CD4-positive, alpha-beta T cell treated with Interleukin-2 at 100 ng/mL for 4 hours (primary cell): Measurements from ENCODE around the gene PHB1.

Experiments used
- DNase-seq: peaks from one replicate; pipeline ENCODE4 v3.0.0-alpha.2; 2020; ENCODE audit warnings: low spot score

Gene PHB1

DNA sequence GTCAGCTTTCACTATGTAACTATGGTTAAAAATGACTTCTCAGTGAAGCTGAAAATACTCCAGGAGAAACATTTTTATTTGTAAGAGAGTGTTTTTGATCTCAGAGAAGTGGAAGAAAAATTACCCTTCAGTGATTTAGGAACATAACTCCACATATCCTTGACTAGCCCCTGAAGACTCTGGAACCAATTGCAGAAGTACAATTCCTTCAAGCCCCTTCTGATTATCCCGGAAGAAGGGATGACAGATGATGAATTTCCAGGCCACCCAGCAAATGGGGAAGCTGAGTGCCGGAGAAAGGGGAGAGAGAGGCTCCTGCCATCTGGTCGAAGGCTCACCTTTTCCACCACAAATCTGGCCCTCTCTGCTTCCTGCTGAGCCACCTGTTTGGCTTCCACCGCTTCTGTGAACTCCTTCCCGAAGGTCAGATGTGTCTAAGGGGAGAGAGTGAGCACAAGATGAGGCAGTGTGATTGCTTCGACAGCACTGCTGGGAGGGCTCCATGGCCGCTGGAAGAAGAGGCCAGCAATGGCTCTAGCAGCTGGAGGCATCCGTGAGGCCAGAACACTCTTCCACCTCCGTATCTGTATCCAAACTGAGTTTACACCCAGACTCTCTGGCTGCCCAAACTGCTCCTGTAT lies 8.1 kb downstream of the PHB1 start:
- no peak for DNase-seq

DNA sequence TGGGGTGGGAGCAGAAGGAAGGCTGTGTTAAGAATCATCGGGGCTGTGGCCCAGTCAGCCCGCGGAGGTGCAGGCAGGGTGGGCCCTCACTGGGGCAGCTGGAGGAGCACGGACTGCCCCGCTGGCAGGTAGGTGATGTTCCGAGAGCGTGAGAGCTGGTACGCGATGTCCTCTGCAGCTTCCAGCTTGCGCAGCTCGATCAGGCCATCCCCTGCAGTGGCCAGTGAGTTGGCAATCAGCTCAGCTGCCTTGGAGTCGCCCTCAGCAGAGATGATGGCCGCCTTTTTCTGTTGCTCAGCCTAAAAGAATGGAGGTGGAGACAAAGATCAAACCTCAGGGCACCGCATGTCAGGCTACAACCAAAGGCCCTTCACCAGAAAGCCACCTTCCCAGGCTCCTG lies 9.8 kb downstream of the PHB1 start:
- no peak for DNase-seq

DNA sequence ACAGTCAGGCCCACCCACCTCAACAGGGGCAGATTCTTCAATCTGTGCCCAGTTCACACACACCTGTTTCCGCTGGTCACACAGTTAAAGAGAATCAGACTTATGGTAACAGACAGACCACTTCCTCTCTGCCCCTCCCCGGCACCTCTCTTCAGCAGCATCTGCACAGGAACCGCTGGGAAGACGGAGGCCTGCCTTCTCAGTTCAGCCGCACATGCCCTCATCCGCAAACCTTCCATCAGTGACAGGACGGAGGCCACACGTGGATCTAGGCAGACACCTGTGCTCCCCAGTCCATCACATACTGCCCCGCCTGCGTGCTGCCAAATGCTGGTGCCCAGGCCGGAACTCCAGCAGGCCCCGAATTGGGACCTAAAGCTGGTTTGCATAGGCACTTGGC lies 10.3 kb downstream of the PHB1 start:
- peak; percentile 13 for DNase-seq

DNA sequence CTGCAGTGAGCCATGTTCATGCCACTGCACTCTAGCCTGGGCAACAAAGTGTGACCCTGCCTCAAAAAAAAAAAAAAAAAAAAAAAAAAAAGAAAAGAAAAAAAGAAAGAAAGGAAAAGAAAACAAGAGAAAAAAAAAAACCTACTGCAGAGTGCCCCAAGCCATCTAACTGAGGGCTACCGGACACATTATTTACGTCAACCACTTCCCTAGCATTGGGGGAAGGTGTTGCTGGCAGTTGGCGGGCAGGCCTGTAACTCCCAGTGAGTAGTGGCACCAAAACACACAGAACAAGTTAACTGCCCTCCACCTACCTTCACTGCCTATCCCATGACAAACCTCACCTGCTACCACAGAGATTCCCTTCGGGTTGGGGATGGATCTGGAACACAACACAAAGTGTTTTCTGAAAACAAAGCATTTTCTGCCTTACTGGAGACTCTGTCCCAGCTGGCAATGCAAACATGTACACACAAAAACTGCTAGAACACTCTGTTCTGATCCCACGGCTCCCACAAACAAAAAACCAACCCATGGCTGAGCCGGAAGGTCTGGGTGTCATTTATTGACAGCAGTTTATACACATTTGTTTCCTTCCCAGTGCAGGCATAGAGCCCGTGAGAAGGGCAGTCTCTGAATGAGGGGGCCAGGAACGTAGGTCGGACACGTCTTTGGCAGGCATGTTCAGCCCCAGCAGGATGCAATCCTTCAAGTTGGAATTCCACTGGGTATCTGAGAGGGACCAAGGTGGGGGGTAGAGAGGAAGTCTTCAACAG lies 11.0 kb downstream of the PHB1 start:
- DNase-seq, result peak; percentile 13

DNA sequence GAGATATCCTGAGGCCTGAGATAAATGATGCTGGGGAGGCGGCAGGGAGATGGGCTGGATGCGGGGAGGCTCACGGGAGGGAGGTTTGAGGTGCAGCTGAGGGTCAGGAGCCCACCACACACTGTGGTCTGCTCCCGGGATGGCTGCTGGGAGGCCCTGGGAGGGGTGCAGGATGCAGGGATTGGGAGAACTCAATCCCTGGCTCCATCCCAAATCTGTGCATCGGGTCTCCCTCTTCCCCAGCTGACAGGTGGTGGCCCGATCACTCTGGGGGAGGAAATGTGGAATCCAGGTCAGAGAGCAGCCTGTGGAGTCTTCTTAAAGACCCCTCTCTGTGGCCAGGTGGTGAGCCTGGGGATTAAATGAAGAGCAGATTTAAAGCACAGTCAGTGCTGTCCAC lies 12.0 kb downstream of the PHB1 start:
- no peak for DNase-seq

DNA sequence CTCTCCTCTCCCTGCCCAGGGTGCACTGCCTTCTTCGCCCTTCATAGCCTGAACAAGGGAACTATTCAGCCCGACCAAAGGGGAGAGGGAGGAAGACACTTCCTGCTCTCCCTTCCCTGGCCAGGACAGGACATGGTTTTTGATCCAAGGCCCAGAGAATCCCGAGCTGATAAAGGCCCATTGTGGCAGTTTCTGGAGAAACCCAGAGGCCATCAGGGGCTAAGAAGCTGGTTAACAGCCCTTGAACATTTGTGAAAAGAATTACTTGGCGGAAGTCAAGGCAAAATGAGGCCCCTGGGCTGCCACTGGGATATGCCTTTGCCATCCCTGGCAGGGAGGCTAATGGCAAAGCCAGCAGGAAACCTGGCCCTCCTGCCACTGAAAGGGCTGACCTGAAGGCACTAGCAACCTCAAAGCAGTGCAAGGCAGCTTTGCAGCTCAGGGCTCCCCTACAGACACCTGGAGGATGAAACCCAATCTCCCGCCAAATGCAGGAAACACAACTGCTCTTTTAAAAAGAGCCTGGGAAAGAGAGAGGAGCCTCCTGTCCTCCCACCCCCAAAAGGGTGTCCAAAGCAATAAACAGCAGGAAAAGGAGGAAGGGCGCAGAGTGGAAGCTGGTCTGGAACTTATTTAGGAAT lies 12.6 kb downstream of the PHB1 start:
- DNase-seq, result no peak

DNA sequence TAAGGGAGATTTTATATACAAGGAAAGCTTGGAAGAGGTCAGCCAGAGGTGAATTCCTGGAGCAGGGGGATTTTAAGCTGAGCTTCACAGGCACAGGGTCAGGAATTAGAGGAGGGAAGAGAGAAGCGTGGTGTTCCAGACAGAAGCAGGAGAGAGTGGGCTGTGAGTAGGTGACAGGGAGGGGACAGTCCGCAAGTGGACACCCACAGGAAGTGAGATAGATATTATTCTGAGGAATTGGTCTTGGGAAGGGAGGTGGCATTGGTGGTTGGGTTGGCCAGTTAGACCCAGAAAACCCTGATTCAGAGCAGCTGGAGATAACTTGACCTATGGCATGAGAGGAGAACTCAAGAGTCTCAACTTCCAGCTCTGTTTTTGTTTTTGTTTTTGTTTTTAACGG lies 14.7 kb downstream of the PHB1 start:
- DNase-seq, result no peak

DNA sequence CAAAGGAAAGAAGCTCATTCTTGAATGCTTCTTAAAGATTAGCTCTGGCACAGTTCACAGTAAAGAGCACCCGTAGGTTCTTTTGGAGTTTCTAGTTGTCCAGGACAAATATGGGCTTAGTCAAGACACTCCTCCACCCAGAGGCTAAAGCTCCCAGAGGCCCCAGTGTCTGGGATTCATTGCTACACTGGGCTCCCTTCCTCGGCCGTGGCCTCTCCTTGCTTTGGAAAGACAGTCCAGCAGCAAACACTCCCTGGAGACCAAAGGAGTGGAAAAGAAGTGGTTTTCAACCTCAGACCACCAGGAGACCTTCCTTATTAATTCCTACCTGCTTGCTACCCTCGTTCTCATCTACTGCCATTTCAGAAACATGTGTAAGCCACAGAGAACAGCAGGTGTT lies 17.1 kb downstream of the PHB1 start:
- DNase-seq, result no peak

DNA sequence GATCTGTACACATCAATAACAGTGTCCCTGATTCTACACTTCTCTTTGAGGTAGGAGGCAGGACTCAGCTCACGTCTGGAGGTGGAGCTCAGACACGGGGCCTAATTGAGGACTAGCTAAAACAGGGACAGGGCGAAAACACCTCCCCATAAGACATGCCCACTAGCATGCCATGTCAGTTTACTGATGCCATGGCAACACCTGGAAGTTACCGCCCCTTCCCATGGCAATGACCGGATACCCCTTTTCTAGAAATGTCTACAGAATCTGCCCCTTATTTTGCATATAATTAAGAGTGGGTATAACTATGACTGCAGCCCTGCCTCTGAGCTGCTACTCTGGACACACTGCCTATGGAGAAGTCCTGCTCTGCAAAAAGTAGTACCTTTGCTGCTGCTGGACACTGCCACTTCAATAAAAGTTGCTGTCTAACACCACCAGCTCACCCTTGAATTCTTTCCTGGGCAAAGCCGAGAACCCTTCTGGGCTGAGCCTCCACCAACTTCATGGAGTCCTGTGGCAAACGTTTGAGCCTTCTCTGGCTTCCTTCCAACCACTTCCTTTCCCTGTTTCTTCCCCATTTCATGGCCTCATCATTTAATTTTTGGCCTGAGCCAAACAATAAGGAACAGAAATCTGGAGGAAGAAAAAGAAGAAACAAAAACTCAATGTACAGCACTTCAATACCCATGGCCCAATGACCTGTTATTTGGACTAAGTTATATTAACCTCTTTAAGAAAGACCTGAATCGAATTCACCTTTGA lies 21.0 kb downstream of the PHB1 start:
- no peak for DNase-seq

DNA sequence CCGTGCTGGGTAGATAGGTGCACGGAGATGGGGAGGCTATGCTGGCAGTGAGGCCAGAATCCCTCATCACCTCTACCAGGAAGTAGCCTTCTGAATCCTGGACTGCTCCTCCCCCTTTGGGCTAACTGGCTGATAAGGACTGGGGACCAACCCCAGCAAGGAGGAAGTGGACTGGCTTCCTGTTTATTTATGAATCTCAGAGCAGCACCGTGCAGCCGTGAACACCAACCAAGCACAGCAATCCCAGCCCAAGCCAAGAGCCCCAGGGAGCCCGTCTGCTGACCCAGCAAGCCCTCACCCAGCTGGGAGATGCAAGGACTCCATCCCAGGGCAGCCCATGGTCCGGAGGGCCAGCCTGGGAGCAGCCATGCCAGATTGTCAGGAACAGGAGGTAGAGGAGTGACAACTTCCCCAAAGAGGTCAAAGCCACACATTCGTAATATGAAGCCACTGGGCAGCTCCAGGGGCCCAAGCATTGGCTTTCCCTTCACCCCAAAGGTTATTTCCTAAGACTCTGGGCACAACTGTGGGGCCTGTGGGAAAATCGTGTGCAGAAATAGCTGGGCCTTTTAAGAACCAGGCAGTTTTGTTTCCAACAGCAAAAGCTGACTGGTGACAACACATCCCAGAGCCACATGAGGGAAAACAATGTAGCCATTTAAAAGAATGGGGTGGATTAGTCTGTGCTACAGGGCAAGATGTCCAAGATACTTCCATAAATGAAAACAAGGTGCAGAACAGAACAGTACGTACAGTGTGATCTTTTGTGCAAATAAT lies 23.9 kb downstream of the PHB1 start:
- DNase-seq, result peak; percentile 22

DNA sequence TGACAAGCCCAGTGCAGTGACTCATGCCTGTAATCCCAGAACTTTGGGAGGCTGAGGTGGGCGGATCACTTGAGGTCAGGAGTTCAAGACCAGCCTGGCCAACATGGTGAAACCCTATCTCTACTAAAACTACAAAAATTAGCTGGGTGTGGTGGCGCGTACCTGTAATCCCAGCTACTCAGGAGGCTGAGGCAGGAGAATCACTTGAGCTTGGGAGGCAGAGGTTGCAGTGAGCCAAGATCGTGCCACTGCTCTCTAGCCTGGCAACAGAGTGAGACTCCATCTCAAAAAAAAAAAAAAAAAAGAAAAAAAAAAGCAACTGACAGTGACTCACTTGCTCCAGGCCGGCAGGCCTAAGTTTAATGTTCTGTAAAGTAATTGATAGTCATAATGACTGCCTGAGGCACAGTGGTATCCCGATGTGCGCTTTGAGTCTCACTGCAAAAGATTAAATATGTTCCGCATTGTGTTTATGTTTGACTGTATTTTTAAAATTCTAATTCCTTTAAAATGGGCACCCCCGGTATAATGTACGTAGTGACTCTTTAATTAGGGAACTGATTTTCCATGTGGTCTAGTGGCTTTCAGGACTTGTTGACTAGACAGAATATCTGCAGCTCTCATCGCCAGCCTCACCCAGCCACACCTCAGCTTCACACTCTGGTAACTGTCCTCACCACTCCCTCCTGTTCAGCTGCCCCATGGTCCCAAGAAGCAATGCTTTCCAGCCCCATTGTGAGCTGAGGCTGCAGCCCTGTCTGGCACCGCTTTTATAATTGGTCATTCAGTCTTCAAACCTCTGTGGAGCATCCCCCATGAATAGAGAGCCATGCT lies 25.0 kb downstream of the PHB1 start:
- peak; percentile 42 for DNase-seq

DNA sequence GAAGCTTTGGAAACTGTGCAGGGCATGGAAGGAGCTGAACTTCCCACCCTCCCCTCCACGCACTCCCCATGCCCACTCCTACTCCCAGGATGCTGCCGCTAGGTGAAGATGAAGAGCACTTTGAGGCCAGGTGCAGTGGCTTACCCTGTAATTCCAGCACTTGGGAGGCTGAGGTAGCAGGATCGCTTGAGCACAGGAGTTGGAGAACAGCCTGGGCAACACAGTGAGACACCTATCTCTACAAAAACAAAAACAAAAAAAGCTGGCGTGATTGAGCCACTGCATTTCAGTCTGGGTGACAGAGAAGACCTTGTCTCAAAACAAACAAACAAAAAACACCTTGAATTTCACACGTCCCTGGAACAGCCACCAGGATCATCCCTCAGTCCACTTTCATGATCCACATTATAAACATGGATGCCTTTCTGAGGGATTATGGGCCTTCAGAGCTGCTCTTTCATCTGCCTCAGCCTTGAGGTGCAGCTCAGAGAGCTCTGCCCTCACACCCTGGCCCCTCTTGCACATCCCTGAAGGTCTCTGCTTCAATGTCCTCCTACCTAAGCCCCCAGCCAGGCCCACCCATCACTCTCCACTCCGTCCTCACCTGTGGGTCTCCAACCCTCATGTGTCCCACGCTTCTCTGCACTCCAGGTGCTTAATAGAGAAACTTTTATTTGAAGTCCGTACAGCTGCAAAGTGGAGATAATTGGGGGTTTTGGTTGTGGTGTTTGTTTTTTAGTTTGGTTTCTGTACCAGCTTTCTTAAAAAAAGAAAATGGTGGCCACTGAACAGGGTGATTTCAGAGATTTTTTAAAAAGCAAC lies 25.8 kb downstream of the PHB1 start:
- DNase-seq, result no peak

DNA sequence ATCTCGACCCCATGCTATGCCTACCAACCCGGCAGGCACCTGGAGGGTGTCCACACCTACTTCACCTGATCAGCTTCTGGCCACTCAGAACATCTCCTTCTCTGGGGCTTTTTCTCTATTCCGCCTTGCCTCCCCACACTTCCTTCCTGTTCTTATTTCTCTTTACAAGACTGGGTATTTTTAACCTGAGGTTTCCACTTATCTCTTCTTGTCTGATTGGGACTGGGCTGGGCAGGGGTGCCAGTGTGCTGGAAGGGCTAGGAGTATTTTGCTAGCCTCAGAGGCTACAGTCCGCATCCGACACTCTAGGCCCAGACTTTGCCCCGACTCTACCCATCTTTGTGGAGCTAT lies 26.4 kb downstream of the PHB1 start:
- peak; percentile 58 for DNase-seq

DNA sequence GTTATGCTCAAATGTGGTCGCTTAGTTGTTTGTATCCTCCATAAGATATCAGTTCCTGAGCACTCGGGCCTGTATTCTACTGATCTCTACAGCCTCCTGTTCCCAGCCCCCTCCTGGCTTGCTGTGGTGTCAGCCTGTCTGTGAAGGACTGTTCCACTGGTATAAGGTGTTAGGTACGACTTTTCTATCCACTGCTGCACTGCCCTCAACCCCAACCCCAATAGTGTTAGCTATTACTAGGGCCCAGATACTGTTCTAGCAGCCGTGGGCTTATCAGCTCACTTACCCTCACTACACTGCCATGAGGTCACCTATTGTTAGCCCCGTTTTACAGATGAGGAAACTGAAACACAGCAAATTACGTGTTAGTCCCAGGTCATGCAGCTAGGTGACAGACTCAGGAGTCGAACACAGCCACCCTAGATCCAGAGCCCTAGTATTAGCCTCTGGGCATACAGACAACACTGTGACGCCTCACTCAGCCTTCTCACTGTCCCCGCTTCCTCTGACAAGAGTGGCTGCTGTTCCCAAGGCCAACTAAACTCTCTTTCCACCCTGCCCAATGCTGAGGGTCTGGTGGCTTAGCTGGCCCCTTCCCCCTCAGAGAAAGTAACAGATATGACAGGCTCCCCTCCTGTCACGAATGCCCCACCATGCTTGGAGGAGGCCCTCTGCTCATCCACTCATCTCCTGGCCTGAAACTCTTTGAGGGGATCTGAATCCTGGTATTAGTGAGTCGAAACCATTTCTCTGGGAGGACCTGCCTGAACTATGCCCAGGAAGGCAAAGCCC lies 27.0 kb downstream of the PHB1 start:
- peak; percentile 45 for DNase-seq

DNA sequence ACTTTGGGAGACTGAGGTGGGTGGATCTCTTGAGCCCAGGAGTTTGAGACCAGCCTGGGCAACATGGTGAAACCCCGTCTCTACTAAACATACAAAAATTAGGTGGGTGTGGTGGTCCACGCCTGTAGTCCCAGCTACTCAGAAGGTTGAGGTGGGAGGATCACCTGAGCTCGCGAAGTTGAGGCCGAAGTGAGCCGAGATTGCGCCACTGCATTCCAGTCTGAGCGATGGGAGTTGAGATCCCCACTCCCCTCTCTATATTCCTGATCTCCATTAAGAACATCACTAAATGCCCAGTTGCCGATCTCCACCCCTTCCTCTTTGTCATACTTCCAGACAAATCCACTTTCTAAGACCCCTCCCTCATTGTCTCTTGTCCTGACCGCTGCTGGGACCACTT lies 28.3 kb downstream of the PHB1 start:
- DNase-seq, result no peak

DNA sequence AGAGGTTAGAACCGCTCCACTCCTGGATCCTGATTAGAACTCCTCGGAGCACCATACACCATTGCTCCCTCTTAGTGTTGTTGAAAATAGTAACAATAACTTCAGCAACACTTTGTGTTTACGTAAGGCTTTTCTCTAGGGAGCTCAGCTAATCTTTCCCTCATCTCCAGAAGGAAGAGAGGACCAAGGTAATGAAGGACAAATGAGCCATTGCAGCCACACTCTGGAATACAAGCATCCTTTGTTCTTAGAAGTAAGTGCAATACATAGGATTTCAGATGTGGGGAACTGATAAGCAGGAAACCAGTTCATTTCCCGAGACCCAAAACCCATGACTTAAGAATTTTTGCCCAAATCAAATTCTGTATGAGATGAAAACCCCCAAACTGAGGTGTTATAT lies 29.7 kb downstream of the PHB1 start:
- DNase-seq, result no peak

DNA sequence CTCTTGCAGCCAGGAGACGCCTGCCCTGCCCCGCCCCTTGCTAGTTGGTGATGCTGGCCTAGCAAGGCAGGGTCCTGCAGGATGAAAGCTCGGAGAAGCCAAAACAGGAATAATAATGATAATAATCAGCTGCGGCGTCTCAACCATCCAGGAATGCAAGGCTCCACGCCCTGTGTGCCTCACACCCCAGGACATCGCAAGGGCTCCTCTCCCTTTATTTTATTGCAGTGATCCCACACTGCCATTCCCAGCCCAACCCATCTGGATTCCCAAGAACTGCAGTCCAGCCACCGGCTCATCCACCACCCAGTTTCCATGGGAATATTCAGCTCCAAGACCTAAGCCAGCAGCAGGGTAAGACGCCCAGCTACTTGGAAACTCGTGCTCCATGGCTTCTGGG lies 31.6 kb downstream of the PHB1 start:
- DNase-seq, result no peak

DNA sequence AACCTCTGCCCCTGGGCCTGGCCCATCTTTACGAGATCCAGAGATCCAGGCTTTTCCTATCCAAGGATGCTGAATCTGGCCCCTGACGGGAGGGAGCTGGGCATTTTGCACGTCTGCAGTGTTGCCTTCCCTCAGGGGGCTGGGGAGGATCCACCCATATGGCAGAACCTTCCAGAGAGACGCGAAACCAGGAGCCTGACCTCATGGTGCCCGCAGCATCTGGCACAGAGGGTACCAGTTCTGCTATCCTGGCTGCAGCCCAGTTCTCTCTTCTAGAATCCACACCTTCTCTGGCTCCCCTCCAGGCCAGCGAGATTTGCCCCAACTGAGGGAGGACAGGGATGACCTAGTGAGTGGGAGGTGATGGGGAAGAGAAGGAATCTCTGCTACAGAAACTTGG lies 32.1 kb downstream of the PHB1 start:
- DNase-seq, result no peak

DNA sequence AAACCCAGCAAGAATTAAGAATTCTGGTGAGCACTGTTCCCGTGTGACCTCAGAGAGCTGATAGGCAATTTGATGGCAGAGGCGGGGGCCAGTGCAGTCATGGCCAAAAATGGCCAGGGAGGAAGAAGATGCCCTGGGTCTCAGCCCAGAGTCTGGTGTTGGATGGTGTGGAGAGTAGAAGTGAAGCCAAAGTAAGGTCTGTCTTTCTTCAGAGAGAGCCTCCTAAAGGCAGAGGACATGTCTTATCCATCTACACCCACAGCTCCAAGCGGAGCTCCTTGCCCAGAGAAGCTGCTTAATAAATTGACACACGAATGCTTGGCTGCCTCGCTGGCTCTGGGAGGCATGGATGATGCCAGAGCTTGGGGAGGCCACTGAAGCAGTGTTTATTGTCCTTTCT lies 32.9 kb downstream of the PHB1 start:
- no peak for DNase-seq
